Activated T-cell treated with anti-CD3 and anti-CD28 coated beads, Interleukin-2, amount 50 U/mL, for 72 hours (primary cell): ENCODE data around the gene SLC46A1. TPM values are rescaled to one million over a fixed set of nuclear protein-coding genes. Genes with fewer than 3 reads are reported as not detected.

Experiments used
- ATAC-seq, 2 donors: fragments of 150-1000 bp; cut with Tn5 transposase; replicated peaks in 1 of 2; 2 replicates each; pipeline ENCODE4 v1.10.0; 2021; ENCODE audit warnings: moderate library complexity in 2 of 2, mild to moderate bottlenecking in 1 of 2
- DNase-seq, 2 donors: peaks; one replicate each; pipeline ENCODE4 v3.0.0; 2021 to 2022; ENCODE audit warnings: mixed read lengths in 1 of 2
- H3K27ac Mint-ChIP-seq: one replicate; pipeline ENCODE4 v1.8.0; 2022; ENCODE audit warnings: mild to moderate bottlenecking, moderate library complexity, mixed read lengths
- H3K27me3 Mint-ChIP-seq: one replicate; pipeline ENCODE4 v1.8.0; 2022; ENCODE audit warnings: low read depth, mixed read lengths
- H3K36me3 Mint-ChIP-seq, 2 donors: one replicate each; pipeline ENCODE4 v1.8.0; 2022; ENCODE audit warnings: mixed read lengths in 2 of 2, mild to moderate bottlenecking in 1 of 2; ENCODE audit not compliant: insufficient read depth in 2 of 2
- H3K4me1 Mint-ChIP-seq: one replicate; pipeline ENCODE4 v1.8.0; 2022; ENCODE audit warnings: low read depth, mixed read lengths
- H3K4me3 Mint-ChIP-seq, 2 donors: one replicate each; pipeline ENCODE4 v1.8.0; 2022; ENCODE audit warnings: mild to moderate bottlenecking in 2 of 2, mixed read lengths in 2 of 2, moderate library complexity in 2 of 2
- H3K9me3 Mint-ChIP-seq, 2 donors: one replicate each; pipeline ENCODE4 v1.8.0; 2022; ENCODE audit warnings: mixed read lengths in 2 of 2
- total RNA-seq, 2 donors: library from RNA; stranded (reverse); gene quantifications; one replicate each; pipeline ENCODE4 v1.2.3, GENCODE V29; 2022

Gene SLC46A1
- total RNA-seq, 2 donors from 2014 or later: 2.1 TPM

DNA sequence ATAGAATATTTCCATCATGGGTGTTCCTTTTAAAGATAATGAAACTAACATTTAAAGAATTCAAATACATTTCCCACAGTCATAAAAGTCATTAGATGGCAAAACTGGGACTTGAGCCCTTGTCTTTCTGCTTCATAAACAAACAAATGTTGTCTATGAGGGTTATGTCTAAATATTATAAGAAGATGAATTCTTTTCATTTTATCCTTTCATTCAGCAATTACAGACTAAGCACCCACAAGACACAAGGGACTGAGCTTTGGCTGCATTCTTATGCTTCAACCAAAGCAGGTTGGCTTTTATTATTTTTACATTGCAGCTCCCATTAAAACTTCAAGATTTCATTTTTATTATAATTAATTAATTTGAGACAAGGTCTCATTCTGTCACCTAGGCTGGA lies 19.6 kb downstream of the SLC46A1 start:
- DNase-seq (no peak), ATAC-seq (no peak)
- Mint-ChIP-seq H3K4me3 (no peak overlapping the region), H3K27ac (no peak overlapping the region), H3K4me1 (peaks cover 25% of the 10 kb centered on the region), H3K9me3 (no peaks in the 10 kb centered on the region), H3K36me3 (peaks cover 0 to 15% of the 10 kb centered on the region in 2 donors), H3K27me3 (peaks cover 6% of the 10 kb centered on the region)

DNA sequence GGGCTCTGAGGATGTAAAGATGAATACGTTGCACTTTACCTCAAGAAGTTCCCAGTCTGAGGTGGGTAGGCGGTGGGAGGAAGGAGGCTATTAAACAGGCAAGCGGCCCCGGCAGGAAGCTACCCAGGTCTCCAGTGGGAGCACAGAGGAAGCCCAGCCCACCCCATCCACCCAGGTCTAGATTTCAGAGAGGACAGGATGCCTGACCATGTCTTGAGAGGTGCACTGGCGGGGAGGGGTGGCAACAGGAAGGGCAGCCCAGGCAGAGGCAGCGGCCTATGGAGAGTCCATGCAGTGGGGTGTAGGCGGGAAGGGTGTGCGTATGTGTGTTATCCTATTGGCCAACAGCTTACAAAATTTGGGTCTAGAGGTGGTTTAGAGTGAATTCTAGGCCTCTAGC lies 20.6 kb downstream of the SLC46A1 start:
- DNase-seq (peak in 1 of 2 donors; percentile 26), ATAC-seq (peak in 1 of 2 donors; percentile 23)
- Mint-ChIP-seq H3K27me3 (peaks cover 6% of the 10 kb centered on the region), H3K36me3 (peaks cover 0 to 13% of the 10 kb centered on the region in 2 donors), H3K4me3 (peak overlapping the region; percentile 70 to 95), H3K9me3 (no peaks in the 10 kb centered on the region), H3K27ac (no peak overlapping the region), H3K4me1 (peaks cover 32% of the 10 kb centered on the region)

DNA sequence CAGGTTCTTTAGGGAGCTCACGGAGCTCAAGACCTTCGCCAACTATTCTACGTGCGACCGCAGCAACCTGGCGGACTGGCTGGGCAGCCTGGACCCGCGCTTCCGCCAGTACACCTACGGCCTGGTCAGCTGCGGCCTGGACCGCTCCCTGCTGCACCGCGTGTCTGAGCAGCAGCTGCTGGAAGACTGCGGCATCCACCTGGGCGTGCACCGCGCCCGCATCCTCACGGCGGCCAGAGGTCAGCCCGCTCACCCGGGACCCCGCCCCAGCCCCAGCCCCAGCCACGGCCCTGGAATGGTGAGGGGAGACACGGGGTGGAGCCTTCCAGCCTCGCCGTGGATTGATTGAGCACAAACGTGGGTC lies 21.0 kb downstream of the SLC46A1 start:
- no peaks in the 10 kb centered on the region for H3K9me3 Mint-ChIP-seq
- peak overlapping the region; percentile 70 to 95 for H3K4me3 Mint-ChIP-seq
- ATAC-seq: peak; percentile 25 to 45
- H3K27me3 Mint-ChIP-seq: peaks cover 6% of the 10 kb centered on the region
- no peak overlapping the region for H3K27ac Mint-ChIP-seq
- H3K4me1 Mint-ChIP-seq: peaks cover 36% of the 10 kb centered on the region
- peaks cover 0 to 9% of the 10 kb centered on the region in 2 donors for H3K36me3 Mint-ChIP-seq
- DNase-seq: no peak

DNA sequence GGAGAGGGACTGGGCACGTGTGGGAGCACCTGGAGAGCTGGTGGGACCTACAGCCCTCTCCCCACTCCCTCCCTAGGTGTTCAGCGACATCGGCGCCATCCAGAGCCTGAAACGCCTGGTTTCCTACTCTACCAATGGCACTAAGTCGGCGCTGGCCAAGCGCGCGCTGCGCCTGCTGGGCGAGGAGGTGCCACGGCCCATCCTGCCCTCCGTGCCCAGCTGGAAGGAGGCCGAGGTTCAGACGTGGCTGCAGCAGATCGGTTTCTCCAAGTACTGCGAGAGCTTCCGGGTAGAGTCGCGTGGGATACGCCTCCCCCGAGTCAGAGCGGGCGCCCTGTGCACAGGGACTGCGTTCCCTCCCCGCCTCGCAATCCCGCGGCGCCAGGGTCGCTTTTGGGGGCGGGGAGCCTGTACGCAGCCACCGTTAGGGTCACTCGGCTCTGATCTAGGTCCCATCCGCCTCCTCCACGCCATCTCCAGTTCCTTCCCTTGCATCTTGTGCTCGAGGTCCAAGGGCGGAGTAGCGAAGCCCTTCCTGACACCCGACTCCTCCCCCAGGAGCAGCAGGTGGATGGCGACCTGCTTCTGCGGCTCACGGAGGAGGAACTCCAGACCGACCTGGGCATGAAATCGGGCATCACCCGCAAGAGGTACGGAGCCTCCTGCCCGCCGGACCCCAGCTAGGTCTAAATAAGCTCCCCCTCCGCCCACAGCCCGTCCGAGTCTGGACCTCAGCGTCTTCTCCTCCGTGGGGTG lies 21.6 kb downstream of the SLC46A1 start:
- H3K27ac Mint-ChIP-seq: peak overlapping the region; percentile 14
- DNase-seq: peak; percentile 69 to 70
- H3K9me3 Mint-ChIP-seq: no peaks in the 10 kb centered on the region
- H3K4me3 Mint-ChIP-seq: peak overlapping the region; percentile 70 to 95
- peaks cover 36% of the 10 kb centered on the region for H3K4me1 Mint-ChIP-seq
- peak; percentile 93 to 96 for ATAC-seq
- peaks cover 0 to 5% of the 10 kb centered on the region in 2 donors for H3K36me3 Mint-ChIP-seq
- H3K27me3 Mint-ChIP-seq: peaks cover 6% of the 10 kb centered on the region

DNA sequence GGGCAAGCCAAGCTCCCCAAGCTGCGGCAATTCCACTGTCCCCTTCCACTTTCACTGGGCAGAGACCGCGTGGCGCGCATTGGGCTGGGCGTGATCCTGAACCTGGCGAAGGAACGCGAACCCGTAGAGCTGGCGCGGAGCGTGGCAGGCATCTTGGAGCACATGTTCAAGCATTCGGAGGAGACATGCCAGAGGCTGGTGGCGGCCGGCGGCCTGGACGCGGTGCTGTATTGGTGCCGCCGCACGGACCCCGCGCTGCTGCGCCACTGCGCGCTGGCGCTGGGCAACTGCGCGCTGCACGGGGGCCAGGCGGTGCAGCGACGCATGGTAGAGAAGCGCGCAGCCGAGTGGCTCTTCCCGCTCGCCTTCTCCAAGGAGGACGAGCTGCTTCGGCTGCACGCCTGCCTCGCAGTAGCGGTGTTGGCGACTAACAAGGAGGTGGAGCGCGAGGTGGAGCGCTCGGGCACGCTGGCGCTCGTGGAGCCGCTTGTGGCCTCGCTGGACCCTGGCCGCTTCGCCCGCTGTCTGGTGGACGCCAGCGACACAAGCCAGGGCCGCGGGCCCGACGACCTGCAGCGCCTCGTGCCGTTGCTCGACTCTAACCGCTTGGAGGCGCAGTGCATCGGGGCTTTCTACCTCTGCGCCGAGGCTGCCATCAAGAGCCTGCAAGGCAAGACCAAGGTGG lies 24.7 kb downstream of the SLC46A1 start:
- H3K27me3 Mint-ChIP-seq: peaks cover 6% of the 10 kb centered on the region
- H3K4me3 Mint-ChIP-seq: peak overlapping the region; percentile 31 to 46
- H3K27ac Mint-ChIP-seq: no peak overlapping the region
- H3K36me3 Mint-ChIP-seq: peaks cover 0 to 2% of the 10 kb centered on the region in 2 donors
- DNase-seq: peak; percentile 43 to 49
- H3K4me1 Mint-ChIP-seq: peaks cover 34% of the 10 kb centered on the region
- no peaks in the 10 kb centered on the region for H3K9me3 Mint-ChIP-seq
- no peak for ATAC-seq

DNA sequence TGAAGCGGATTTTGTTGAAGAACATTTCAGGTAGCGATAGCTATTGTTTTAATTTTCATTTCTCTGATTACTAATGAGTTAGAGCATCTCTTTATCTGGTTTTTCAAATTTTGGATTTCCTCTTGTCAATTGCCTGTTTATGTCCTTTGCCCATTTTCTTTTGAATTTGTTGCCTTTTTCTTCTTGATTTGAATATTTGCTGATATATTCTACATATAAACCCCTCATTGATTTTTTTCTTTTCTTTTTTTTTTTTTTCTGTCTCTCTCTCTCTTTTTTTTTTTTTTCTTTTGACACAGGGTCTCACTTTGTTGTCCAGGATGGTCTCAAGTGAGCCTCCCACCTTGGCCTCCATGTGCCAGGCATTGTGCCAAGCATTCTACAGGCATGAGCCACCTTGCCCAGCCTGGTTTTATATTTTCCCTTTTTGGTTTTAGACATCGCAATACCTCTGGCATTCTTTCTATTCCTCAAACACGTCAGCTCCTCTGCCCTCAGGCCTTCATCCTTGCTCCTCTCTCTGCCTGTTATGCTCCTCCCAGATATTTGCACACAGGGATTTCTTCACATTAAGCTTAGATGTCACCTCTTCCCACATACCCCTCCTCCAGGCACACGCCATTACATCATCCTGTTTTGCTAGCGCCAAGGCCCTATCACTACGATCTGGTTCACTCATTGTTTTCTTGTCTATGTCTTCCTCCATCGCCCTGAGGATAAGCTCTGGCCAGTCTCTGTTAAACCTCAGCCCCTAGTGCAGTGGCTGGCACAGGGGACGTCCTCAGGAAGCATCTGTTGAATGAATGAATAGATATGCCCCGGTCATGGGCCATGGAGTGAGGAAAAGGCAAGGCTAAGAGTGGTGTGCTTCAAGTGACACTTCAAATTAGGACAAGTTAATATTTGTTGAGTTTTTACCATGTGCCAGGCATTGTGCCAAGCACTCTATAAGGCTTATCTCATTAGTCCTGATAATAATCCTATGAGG lies 25.9 kb downstream of the SLC46A1 start:
- Mint-ChIP-seq H3K4me3 (peak overlapping the region in 1 of 2 donors; percentile 46), H3K27ac (no peak overlapping the region)

DNA sequence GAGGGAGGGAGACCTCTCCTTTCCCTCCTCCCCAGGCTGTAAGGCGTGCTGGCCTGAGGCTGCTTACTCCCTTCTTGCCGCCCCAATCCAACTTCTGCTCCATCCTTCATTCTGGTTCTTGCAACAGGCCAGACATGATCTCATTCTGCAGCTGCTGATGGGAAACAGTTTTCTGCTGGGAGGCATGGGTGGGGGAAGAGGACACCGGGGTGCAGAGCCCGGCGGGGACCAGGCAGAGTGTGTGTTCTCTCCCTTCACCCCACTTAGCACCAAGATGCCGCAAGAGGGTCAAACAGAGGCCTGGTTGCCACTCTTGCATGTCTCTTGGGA lies 33.1 kb downstream of the SLC46A1 start:
- peaks cover 0 to 4% of the 10 kb centered on the region in 2 donors for H3K36me3 Mint-ChIP-seq
- H3K9me3 Mint-ChIP-seq: no peaks in the 10 kb centered on the region
- ATAC-seq: no peak
- H3K27me3 Mint-ChIP-seq: no peaks in the 10 kb centered on the region
- H3K4me3 Mint-ChIP-seq: peak overlapping the region; percentile 92 to 96
- peaks cover 22% of the 10 kb centered on the region for H3K4me1 Mint-ChIP-seq
- H3K27ac Mint-ChIP-seq: no peak overlapping the region
- no peak for DNase-seq

More for the DNA sequence above, 25.9 kb downstream of the SLC46A1 start:
- H3K27me3 Mint-ChIP-seq: peaks cover 6% of the 10 kb centered on the region
- H3K36me3 Mint-ChIP-seq: peaks cover 0 to 2% of the 10 kb centered on the region in 2 donors
- DNase-seq (no peak), ATAC-seq (no peak)
- H3K4me1 Mint-ChIP-seq: peaks cover 26% of the 10 kb centered on the region
- H3K9me3 Mint-ChIP-seq: no peaks in the 10 kb centered on the region

DNA sequence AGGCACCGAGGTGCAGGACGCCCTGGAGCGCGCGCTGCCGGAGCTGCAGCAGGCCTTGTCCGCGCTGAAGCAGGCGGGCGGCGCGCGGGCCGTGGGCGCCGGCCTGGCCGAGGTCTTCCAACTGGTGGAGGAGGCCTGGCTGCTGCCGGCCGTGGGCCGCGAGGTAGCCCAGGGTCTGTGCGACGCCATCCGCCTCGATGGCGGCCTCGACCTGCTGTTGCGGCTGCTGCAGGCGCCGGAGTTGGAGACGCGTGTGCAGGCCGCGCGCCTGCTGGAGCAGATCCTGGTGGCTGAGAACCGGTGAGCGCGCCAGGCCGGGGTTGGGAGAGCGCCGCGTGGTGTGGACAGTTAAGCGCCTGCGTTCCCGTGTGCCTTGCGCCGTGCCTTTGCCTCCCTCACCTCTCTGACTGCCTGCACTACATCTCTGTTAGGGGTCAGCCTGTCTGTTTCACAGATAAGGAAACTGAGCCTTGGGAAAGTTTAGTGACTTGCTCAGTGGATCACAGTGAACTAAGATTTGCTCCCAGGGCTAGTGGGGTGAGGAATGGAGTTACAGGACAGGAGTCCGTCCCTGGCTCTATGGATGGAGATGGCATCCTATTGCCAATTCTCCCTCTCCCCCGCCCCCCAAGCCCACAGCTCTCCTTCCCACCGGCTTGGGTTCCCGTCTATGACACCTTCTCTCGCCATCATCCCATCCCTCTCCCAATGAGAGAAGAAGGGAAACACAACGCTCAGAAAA lies 33.6 kb downstream of the SLC46A1 start:
- peak overlapping the region; percentile 92 to 96 for H3K4me3 Mint-ChIP-seq
- DNase-seq (peak; percentile 31 to 36), ATAC-seq (peak in 1 of 2 donors; percentile 8)
- no peaks in the 10 kb centered on the region for H3K27me3 Mint-ChIP-seq
- H3K27ac Mint-ChIP-seq: no peak overlapping the region
- peaks cover 0 to 4% of the 10 kb centered on the region in 2 donors for H3K36me3 Mint-ChIP-seq
- peaks cover 22% of the 10 kb centered on the region for H3K4me1 Mint-ChIP-seq
- H3K9me3 Mint-ChIP-seq: no peaks in the 10 kb centered on the region

DNA sequence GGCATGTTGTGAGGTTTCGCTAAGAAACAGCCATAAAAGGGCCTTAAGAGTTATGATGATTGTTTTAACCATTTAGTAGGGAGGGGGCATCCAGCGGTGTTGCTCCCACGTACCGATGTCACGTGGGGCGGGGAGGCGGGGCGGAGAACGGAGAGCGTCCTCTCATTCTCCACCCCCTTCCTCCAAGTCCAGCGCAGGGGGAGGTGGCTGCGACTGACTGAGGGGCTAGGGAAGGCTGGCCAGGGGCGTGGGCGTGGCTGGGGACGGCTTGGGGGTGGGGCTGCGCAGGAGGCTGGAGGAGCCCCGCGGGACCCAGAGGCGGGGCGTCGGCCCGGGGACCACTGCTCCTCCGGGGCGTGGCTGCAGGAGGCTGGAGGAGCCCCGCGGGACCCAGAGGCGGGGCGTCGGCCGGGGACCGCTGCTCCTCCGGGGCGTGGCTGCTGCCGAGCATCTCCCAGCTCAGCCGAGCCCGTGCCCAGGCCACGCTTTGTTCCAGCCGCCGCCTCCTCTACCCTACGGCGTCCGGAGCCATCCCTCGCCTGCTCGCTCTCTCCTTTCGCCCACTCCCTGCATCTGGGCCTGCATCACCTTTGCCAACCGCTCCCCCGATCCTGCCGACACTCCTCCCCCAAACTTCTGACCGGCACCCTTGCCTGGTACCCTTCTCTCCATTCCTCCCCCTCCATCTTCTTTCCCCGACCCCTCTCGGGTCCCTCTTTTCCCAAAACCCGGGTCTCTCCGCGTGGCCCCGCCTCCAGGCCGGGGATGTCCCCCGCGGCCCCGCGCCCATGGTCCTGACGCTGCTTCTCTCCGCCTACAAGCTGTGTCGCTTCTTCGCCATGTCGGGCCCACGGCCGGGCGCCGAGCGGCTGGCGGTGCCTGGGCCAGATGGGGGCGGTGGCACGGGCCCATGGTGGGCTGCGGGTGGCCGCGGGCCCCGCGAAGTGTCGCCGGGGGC lies 34.5 kb downstream of the SLC46A1 start, which contains the start of gene SARM1:
SARM1 (plus strand) TSS at position 450 of the 958 bp plus-strand sequence; CDS start at position 789, 339 bp downstream.
- ATAC-seq (peak; percentile 87 to 88), DNase-seq (peak; percentile 90 to 93)
- Mint-ChIP-seq H3K36me3 (peaks cover 0 to 4% of the 10 kb centered on the region in 2 donors), H3K4me3 (peak within 1 kb of the TSS; percentile 92 to 96), H3K27ac (peak within 1 kb of the TSS; percentile 65), H3K27me3 (no peaks in the 10 kb centered on the region), H3K4me1 (peaks cover 22% of the 10 kb centered on the region), H3K9me3 (no peaks in the 10 kb centered on the region)

DNA sequence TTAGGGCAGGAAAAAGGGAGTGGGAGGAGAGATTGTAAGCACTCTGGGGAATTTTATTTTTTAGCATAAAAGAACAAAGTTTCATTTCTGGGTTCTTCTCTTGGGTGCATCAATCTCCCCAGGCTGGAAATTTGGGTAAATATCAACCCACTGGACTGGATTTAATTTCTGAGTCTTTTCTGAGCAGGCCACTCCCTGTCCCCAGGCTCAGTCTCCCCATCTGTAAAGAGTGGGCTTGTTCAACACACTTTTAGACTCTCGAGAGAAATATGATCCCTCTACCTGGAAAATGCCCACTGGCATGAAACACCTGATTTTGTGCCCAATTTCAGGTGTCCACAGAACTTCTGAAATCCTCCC lies 35.3 kb downstream of the SLC46A1 start:
- no peaks in the 10 kb centered on the region for H3K27me3 Mint-ChIP-seq
- H3K4me1 Mint-ChIP-seq: peaks cover 22% of the 10 kb centered on the region
- no peak for DNase-seq
- peak overlapping the region; percentile 92 to 96 for H3K4me3 Mint-ChIP-seq
- peaks cover 0 to 4% of the 10 kb centered on the region in 2 donors for H3K36me3 Mint-ChIP-seq
- peak overlapping the region; percentile 58 for H3K27ac Mint-ChIP-seq
- no peak for ATAC-seq
- H3K9me3 Mint-ChIP-seq: no peaks in the 10 kb centered on the region

DNA sequence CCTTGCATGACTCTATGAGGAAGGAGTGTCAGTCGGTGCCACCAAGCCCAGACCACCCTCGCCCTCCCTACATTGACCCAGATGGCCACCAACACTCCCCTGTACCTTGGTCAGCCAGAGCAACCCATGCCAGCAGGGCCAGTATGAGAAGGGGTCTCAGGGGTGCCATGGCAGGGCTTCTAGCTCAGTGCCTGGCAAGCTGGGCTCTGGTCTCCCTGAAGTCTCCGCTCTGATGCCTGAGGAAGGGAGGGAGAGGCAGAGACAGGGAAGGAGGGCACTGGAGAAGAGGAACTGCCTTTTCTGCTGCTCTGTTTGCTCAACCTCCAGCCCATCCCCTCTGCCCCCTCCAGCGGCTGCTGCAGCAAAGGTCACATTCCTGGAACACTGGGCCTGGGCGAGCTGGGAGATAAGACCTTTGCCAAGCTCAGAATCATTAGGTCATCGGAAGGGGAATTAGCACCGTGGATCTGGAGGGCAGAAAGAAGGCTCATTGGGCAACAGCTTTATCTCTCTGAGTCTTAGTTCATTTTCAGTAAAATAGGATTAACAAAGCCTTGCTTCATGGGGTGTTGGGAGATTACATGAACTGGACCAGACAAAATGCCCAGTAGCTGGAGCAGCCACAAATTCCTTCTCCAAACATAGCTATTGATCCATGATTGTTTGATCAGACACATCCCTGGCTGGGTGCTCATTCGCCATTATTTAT lies 35.8 kb downstream of the SLC46A1 start, which contains the start of gene VTN:
VTN (minus strand) TSS at position 273 of the 709 bp plus-strand sequence; CDS start at position 169, 104 bp downstream.
- peak within 1 kb of the TSS; percentile 92 to 96 for H3K4me3 Mint-ChIP-seq
- H3K9me3 Mint-ChIP-seq: no peaks in the 10 kb centered on the region
- peaks cover 0 to 4% of the 10 kb centered on the region in 2 donors for H3K36me3 Mint-ChIP-seq
- ATAC-seq (no peak), DNase-seq (no peak)
- peaks cover 22% of the 10 kb centered on the region for H3K4me1 Mint-ChIP-seq
- peak within 1 kb of the TSS; percentile 58 for H3K27ac Mint-ChIP-seq
- no peaks in the 10 kb centered on the region for H3K27me3 Mint-ChIP-seq
